Fibroblast of skin of back (primary cell): ENCODE results near the gene TXN2.

Experiments used
- DNase-seq: peaks from one replicate; pipeline ENCODE4 v3.0.0-alpha.2; 2013

TXN2 gene

GRCh38 chr22:36480941-36481392, 473 bp downstream of the TXN2 start:
- DNase-seq: peak; percentile 11

DNA sequence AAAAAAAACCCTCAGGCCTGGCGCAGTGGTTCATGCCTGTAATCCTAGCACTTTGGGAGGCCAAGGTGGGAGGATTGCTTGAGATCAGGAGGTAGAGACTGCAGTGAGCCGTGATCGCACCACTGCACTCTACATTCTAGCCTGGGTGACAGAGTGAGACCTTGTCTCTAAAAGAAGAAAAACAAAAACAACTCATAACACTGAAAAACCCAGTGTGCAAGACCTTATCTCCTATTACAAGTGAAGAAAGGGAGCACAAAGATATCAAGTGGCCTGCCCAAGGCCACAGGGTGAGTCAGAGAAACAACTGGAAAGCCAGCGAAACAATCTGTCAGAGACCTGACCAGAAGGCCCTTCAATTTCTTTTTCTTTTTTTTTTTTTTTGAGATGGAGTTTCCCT, 2.5 kb downstream of the TXN2 start:
- DNase-seq: no peak

GRCh38 chr22:36475341-36475740, 6.1 kb downstream of the TXN2 start:
- DNase-seq: no peak

GRCh38 chr22:36472689-36473088, 8.8 kb downstream of the TXN2 start:
- no peak for DNase-seq

DNA sequence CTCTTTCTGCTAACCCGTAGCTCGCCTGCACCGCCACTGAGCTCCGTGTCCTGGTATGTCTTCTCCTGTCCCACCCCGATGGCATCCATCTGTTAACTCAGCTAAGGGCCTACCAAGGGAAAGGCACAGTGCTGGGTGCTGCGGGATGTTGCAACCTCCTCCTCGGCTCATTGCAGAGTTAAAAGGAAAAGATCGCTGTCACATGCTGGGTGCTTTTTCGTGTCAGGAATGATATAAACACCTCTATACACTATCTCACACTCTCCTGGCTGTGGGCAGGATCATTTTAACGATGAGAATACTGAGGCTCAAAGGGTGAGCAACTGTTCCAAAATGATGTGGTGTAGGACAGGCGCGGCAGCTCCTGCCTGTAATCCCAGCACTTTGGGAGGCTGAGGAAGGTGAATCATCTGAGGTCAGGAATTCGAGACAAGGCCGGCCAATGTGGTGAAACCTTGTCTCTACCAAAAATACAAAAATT, 10.1 kb downstream of the TXN2 start:
- peak; percentile 57 for DNase-seq

- peak; percentile 74 for DNase-seq
These were observed 10.5 kb downstream of the TXN2 start for GRCh38 chr22:36470994-36471331.

DNA sequence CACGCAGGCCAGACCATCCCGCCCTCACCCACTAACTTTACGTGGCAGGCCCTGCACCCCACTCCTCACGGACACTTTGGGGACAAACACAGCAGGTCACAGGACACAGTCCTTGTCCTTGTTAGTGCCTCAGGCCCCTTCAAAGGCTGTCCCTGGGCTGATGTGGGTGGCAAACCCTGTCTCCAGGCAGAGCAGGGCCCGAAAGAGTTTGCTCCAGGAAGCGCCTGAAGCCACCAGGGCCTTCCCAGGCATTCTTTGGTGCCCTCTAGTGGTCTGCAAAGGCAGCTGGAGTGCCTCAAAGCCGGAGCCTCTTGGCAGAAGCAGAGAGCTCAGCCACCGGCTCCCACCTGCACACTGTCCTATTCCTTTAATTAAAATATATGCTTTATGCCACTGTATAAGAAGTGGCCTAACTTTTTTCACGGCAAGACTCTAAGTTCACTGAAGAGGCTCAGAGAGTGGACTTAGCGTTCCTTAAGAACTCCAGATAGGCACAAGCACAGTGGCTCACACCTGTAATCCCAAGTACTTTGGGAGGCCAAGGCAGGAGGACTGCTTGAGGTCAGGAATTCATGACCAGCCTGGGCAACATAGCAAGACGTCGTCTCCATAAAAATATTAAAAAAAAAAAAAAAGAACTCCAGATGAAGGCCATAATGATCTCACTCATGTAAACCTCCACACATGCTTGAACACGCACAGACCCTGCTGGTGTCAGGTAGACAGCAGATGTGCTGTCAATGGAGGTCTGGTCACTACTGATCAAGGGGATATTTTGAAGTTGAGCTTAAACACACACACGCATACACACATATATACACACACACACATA, 11.1 kb downstream of the TXN2 start:
- peak; percentile 86 for DNase-seq

- DNase-seq: peak; percentile 34
These were observed 12.2 kb downstream of the TXN2 start for GRCh38 chr22:36469094-36469710.

GRCh38 chr22:36467946-36468345, 13.5 kb downstream of the TXN2 start:
- peak; percentile 98 for DNase-seq

GRCh38 chr22:36467042-36467810, 14.2 kb downstream of the TXN2 start:
- peak; percentile 89 for DNase-seq

DNA sequence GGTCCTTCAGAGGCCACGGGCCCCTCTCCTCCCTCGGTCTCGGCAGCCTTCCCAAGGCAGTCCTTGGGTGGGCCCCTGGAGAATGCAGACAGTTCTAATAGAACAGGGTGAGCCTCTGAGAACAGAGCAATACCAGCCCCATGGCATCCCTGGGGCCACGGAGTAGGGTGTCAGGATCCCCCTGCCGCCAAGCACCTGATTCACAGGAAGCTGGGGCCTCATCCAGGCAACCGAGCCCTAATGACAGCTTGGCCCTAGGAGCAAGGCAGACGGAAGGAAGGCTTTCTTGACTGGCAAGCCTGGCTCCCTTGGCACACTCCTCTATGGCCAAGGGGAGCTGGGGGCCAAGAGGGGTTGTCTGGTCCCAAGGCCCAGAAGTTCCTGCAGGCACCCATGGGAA, 15.2 kb downstream of the TXN2 start:
- no peak for DNase-seq

DNA sequence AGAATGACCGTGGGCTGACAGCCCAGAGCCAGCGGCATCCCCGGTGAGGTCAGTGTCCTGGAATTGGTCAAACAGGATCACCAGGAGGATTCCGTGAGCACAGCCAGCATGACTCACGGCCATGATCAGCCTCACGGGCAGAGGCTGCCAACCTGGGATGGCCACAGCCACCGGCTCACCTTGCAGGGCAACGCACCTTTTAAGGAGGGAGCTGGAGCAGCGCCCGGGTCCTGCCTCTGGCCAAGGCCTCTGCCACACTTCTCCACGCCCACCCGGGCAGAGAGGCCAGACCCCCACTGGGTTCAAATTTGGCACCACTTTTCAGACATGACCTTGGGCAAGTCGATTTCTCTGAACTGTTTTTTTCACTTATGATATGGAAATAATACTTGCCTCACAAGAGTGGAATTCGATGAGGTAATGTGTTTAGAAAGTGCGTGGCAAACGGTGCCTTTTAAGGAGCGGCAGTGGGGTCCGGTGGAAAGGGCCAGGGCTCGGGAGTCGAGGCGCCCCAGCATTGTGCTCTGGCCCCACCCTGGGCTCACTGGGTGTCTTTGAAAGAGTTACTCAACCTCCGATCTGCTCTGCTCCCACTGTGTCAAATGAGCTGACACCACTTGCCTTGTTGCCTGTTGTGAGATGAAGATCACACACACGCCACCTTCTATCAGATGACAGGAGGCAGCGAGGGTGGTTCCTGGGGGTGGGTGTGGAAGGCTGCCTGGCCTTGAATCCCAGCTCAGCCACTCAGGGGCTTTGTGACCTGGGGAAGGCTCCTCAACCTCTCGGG, 16.0 kb downstream of the TXN2 start:
- peak; percentile 97 for DNase-seq

GRCh38 chr22:36464715-36465231, 16.7 kb downstream of the TXN2 start:
- no peak for DNase-seq

DNA sequence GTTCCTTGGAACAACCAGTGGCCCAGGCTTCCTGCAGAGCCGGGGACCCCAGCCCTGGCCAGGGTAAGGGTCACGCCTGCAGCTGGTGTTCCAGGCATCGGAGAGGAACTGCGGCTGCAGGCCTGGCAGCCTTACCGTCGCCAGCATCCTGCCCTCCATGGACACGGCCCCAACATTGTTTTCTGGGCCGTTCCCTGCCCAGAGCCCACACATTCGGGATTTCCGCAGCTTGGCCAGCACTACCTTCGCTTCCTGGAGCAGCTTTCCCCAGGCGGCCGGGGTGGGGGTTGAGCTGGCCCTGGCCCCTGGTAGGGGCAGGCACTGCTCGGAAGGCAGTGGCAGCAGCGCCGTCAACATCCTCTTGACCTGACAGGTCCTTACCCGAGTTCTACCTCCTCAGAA, 17.7 kb downstream of the TXN2 start:
- no peak for DNase-seq

DNA sequence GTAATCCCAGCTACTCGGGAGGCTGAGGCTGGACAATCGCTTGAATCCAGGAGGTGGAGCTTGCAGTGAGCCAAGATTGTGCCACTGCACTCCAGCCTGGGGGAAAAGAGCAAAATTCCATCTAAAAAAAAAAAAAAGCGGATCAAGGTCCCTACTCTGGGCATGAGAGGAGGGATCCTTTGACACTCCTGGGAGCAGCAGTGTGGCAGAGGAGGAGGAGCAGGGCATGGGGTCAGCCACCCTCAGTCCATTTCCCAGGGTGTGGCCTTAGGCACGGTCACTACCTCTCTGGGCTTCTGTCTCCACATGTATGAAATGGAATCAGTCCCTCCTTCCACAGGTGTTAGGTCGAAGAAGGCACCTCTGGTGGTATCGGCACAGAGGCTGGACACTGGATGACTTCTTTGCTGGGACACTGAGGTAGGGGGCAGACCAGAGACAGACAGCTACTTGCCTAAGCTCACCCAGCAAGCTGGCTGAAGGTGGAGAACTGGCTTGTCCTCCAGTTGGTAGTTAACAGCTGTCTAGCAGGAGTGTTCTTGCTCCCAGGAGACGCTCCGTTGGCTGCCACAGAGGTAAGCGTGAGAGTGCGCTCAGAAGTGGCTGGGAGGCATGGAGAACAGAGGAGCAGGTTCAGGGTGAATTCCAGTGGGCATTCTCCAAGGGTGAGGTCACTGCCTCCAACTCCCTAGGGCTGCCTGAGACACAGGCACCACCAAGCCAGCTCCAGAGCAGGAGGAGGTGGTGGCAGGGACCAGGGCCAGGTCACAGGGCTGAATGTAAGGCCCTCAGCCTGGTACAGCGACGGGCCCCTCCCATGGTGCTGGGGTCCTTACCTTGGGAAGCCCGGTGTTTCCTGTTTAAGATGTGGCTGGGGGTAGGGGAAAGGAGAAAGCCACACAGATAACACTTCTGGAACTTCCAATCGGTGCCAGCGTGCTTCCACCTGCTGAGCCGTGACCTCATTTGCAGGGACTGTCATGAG, 19.5 kb downstream of the TXN2 start:
- peak; percentile 99 for DNase-seq

GRCh38 chr22:36460202-36460601, 21.2 kb downstream of the TXN2 start:
- no peak for DNase-seq

GRCh38 chr22:36457688-36458450, 23.6 kb downstream of the TXN2 start:
- peak; percentile 86 for DNase-seq

- DNase-seq: no peak
These were observed 25.0 kb downstream of the TXN2 start for GRCh38 chr22:36456464-36456845.

DNA sequence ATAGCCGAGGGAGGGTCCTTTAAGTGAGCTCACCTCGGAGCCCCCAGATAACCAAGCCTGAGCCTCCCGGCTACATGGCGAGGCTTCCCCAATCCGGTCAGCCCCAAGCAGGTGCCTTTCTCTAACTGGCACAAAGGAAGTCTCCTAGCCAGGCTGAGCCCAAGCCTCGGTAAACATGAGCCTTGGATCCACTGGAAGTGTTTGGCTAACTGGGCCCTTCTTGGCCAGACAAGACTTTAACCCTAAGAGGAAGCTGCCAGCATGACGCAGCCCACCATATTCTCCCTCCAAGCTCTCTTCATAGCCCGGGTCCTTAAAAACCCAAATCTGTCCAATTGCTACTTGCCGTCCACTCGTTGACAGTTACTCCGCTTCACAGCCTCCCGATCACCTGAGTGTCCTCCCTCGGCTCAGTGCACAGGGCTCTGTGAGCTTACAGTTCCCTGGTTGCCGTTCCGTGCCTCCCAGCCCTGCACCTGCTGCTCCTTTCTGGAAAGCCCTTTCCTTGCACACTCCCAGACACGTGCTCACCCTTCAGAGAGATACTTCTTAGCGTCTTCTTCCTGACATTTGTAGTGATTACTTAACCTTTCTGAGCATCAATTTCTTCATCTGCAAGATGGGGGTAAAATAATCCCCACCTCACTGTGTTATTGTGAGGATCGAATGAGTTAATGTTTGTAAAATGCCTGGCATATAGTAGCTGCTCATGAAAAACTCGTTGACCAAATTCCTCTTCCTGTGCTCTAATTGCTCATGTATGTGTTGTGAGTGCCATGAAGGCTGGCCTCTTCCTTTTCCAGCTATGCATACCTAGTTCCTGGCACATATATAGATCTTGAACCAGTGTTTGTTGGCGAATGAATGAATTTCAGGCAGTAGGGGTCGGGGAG, 25.6 kb downstream of the TXN2 start:
- DNase-seq: no peak
